IMR-90 (cell line): ENCODE measurements around the gene ACSS3.

ENCODE experiments used
- FOS ChIP-seq: fragments of 150-350 bp; IDR thresholded peaks from 2 replicates; pipeline ENCODE4 v1.6.1; 2016; ENCODE audit warnings: low read depth, low read length
- MAZ ChIP-seq: IDR thresholded peaks from 2 replicates; pipeline ENCODE4 v1.6.1; 2012; ENCODE audit warnings: low read depth, mild to moderate bottlenecking, low read length, improper control_type of control experiment, moderate library complexity, borderline replicate concordance
- POLR2A ChIP-seq: IDR thresholded peaks from 2 replicates; pipeline ENCODE4 v1.6.1; 2012; ENCODE audit warnings: mild to moderate bottlenecking, low read depth, low read length
- SMC3 ChIP-seq: fragments of 150-350 bp; IDR thresholded peaks from 2 replicates; pipeline ENCODE4 v1.6.1; 2016; ENCODE audit warnings: low read depth, mild to moderate bottlenecking, antibody characterized with exemption, low read length, moderate library complexity
- TF ChIP-seq, protein P1 (sequence below): conservative IDR thresholded peaks from 2 replicates; pipeline ENCODE4 v1.5.1; 2012; ENCODE audit warnings: mild to moderate bottlenecking, low read depth, low read length, improper control_type of control experiment

- TF ChIP-seq, protein P1, sequence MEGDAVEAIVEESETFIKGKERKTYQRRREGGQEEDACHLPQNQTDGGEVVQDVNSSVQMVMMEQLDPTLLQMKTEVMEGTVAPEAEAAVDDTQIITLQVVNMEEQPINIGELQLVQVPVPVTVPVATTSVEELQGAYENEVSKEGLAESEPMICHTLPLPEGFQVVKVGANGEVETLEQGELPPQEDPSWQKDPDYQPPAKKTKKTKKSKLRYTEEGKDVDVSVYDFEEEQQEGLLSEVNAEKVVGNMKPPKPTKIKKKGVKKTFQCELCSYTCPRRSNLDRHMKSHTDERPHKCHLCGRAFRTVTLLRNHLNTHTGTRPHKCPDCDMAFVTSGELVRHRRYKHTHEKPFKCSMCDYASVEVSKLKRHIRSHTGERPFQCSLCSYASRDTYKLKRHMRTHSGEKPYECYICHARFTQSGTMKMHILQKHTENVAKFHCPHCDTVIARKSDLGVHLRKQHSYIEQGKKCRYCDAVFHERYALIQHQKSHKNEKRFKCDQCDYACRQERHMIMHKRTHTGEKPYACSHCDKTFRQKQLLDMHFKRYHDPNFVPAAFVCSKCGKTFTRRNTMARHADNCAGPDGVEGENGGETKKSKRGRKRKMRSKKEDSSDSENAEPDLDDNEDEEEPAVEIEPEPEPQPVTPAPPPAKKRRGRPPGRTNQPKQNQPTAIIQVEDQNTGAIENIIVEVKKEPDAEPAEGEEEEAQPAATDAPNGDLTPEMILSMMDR, result no peak
- TF ChIP-seq SMC3 (no peak), FOS (no peak), POLR2A (no peak), MAZ (no peak)
Measured at GRCh38 chr12:81284137-81284536, 206.3 kb downstream of the ACSS3 start.
